Measurements from ENCODE around the gene NRIP1.

Gene NRIP1

GRCh38 chr21:15064576-15065391 is at the start of gene NRIP1:
Gene NRIP1 (minus strand): TSS chr21:15065000. CDS start chr21:14968192, 96,808 bp downstream.
- DNase-seq (ENCODE audit: low spot score) (peak; percentile 87), FAIRE-seq (peak; percentile 75)

- FAIRE-seq (no peak), DNase-seq (ENCODE audit: low spot score) (no peak)
These were observed 48.1 kb upstream of the NRIP1 start for GRCh38 chr21:15112858-15113257.

- FAIRE-seq (no peak), DNase-seq (ENCODE audit: low spot score) (no peak)
These were observed 44.0 kb upstream of the NRIP1 start for GRCh38 chr21:15108801-15109200.

- FAIRE-seq: no peak
These were observed 39.7 kb upstream of the NRIP1 start for GRCh38 chr21:15104470-15104869.

GRCh38 chr21:15098908-15099307 is 34.1 kb upstream of the NRIP1 start:
- DNase-seq (ENCODE audit: low spot score) (no peak), FAIRE-seq (no peak)

More at GRCh38 chr21:15104470-15104869, 39.7 kb upstream of the NRIP1 start:
- no peak for DNase-seq (ENCODE audit: low spot score)

- DNase-seq (ENCODE audit: low spot score): no peak
- no peak for FAIRE-seq
These were observed 33.4 kb upstream of the NRIP1 start for GRCh38 chr21:15098181-15098580.

GRCh38 chr21:15097580-15097979 is 32.8 kb upstream of the NRIP1 start:
- no peak for DNase-seq (ENCODE audit: low spot score)
- FAIRE-seq: no peak

- DNase-seq (ENCODE audit: low spot score): no peak
These were observed 31.3 kb upstream of the NRIP1 start for GRCh38 chr21:15096146-15096545.

GRCh38 chr21:15095326-15095725 is 30.5 kb upstream of the NRIP1 start:
- no peak for FAIRE-seq

More at GRCh38 chr21:15096146-15096545, 31.3 kb upstream of the NRIP1 start:
- FAIRE-seq: no peak

GRCh38 chr21:15094706-15095105 is 29.9 kb upstream of the NRIP1 start:
- FAIRE-seq (no peak), DNase-seq (ENCODE audit: low spot score) (no peak)

More at GRCh38 chr21:15095326-15095725, 30.5 kb upstream of the NRIP1 start:
- DNase-seq (ENCODE audit: low spot score): no peak

GRCh38 chr21:15093216-15093615 is 28.4 kb upstream of the NRIP1 start:
- no peak for DNase-seq (ENCODE audit: low spot score)
- no peak for FAIRE-seq

- no peak for FAIRE-seq
- DNase-seq (ENCODE audit: low spot score): no peak
These were observed 27.9 kb upstream of the NRIP1 start for GRCh38 chr21:15092745-15093144.

- DNase-seq (ENCODE audit: low spot score): no peak
- no peak for FAIRE-seq
These were observed 25.6 kb upstream of the NRIP1 start for GRCh38 chr21:15090390-15090789.

- FAIRE-seq: no peak
These were observed 23.7 kb upstream of the NRIP1 start for GRCh38 chr21:15088488-15088887.

GRCh38 chr21:15084668-15085067 is 19.9 kb upstream of the NRIP1 start:
- FAIRE-seq (no peak), DNase-seq (ENCODE audit: low spot score) (no peak)

More at GRCh38 chr21:15088488-15088887, 23.7 kb upstream of the NRIP1 start:
- no peak for DNase-seq (ENCODE audit: low spot score)

- DNase-seq (ENCODE audit: low spot score) (no peak), FAIRE-seq (no peak)
These were observed 15.7 kb upstream of the NRIP1 start for GRCh38 chr21:15080526-15080925.

- FAIRE-seq (no peak), DNase-seq (ENCODE audit: low spot score) (no peak)
These were observed 14.5 kb upstream of the NRIP1 start for GRCh38 chr21:15079269-15079668.

GRCh38 chr21:15078180-15078579 is 13.4 kb upstream of the NRIP1 start:
- FAIRE-seq: no peak
- DNase-seq (ENCODE audit: low spot score): no peak

- no peak for DNase-seq (ENCODE audit: low spot score)
- FAIRE-seq: no peak
These were observed 12.8 kb upstream of the NRIP1 start for GRCh38 chr21:15077529-15078145.

GRCh38 chr21:15076730-15077129 is 11.9 kb upstream of the NRIP1 start:
- no peak for DNase-seq (ENCODE audit: low spot score)

GRCh38 chr21:15071009-15071408 is 6.2 kb upstream of the NRIP1 start:
- FAIRE-seq: no peak
- no peak for DNase-seq (ENCODE audit: low spot score)

More at GRCh38 chr21:15076730-15077129, 11.9 kb upstream of the NRIP1 start:
- FAIRE-seq: no peak

GRCh38 chr21:15066123-15066575 is 1.3 kb upstream of the NRIP1 start:
- DNase-seq (ENCODE audit: low spot score) (no peak), FAIRE-seq (no peak)

All from urothelium cell line (cell line).